PFSK-1 (cell line): ENCODE measurements around the gene PIK3AP1.
A peak's percentile ranks its signal among the peaks of the same experiment; 100 is the strongest.

Experiments used
- FOXP2 ChIP-seq: optimal IDR thresholded peaks from 2 replicates; pipeline ENCODE3; 2011; ENCODE audit warnings: borderline replicate concordance, control low read depth, inconsistent platforms; ENCODE audit not compliant: insufficient read depth; ENCODE audit errors: extremely low read length, extremely low read depth
- POLR2AphosphoS5 ChIP-seq: IDR thresholded peaks from 2 replicates; pipeline ENCODE4 v1.6.1; 2012; ENCODE audit warnings: low read depth, mild to moderate bottlenecking, control low read depth, low read length, moderate library complexity
- REST ChIP-seq, 2 experiments: IDR thresholded peaks; 2 replicates each; pipeline versions ENCODE4 v1.6.1 to v1.8.0; 2011 to 2012; ENCODE audit warnings: low read depth in 2 of 2, low read length in 2 of 2, control low read depth in 1 of 2, inconsistent platforms in 1 of 2, mild to moderate bottlenecking in 1 of 2, moderate library complexity in 1 of 2; ENCODE audit not compliant: insufficient read depth in 1 of 2
- SIN3A ChIP-seq: IDR thresholded peaks from 2 replicates; pipeline ENCODE4 v1.6.1; 2012; ENCODE audit warnings: mild to moderate bottlenecking, low read length, moderate library complexity, borderline replicate concordance; ENCODE audit not compliant: insufficient read depth
- TAF1 ChIP-seq: IDR thresholded peaks from 2 replicates; pipeline ENCODE4 v1.6.1; 2012; ENCODE audit warnings: low read length, control low read depth, borderline replicate concordance; ENCODE audit not compliant: insufficient read depth

PIK3AP1 gene

GRCh38 chr10:96588616-96589419 is 131.5 kb downstream of the PIK3AP1 start:
- TF ChIP-seq FOXP2 (no peak), TAF1 (no peak), REST (IDR thresholded peaks at IDR 0.05; ENCODE audit: insufficient read depth in 1 of 2, low read depth in 2 of 2, low read length in 2 of 2) (no peak), SIN3A (no peak), POLR2AphosphoS5 (no peak)

- no peak for TF ChIP-seq TAF1
Measured at GRCh38 chr10:96588060-96588554, 132.2 kb downstream of the PIK3AP1 start.

DNA sequence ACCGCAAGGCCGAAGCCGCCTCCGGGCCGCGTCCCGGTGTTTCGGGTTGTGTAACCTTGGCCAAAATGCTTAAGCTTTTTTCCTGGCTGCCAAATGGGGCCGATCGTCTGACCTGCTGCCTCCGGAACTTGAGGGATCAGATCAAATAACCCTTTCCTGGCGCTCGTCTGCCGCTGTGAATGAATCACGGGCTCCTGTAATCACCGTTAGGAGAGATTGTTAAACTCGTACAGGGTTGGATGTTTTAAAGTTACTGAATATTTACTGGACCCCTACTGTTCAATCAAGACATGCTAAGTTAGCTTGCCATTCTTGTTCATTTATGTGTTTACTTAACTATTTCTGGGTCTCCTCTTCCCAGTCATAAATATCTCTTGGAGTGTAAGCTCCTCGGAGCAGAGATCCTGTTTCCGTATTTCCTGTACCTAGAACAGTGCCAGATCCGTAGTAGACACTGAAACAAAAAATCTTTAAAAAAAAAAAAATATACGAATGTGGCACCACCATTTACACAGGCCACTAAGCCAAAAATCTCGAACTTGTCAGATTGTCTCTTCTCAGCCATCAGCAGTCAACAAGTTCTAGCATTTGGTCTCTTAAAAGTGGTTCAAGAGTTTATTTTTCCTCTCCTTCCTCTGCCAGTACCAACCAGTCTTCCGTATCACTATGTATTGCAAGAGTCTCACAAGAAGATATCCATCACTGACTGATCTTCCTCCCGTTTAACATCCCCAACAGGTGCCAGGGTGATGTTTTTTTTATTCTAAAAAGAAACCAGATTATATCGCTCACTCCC is 132.9 kb downstream of the PIK3AP1 start:
- 0 out of 2 replicates have a peak, but pooled peaks have one; percentile 4 for TF ChIP-seq POLR2AphosphoS5
- TF ChIP-seq FOXP2, result no peak
- TF ChIP-seq TAF1, result no peak

GRCh38 chr10:96586419-96587263 is 133.7 kb downstream of the PIK3AP1 start, which contains the start of gene TM9SF3:
TSS of gene TM9SF3 (minus strand) at chr10:96587012. CDS start at chr10:96586835, 177 bp downstream.
- TF ChIP-seq TAF1, result no peak; the same call in 1 of the 2 replicates
- TF ChIP-seq FOXP2, result peak; percentile 91

DNA sequence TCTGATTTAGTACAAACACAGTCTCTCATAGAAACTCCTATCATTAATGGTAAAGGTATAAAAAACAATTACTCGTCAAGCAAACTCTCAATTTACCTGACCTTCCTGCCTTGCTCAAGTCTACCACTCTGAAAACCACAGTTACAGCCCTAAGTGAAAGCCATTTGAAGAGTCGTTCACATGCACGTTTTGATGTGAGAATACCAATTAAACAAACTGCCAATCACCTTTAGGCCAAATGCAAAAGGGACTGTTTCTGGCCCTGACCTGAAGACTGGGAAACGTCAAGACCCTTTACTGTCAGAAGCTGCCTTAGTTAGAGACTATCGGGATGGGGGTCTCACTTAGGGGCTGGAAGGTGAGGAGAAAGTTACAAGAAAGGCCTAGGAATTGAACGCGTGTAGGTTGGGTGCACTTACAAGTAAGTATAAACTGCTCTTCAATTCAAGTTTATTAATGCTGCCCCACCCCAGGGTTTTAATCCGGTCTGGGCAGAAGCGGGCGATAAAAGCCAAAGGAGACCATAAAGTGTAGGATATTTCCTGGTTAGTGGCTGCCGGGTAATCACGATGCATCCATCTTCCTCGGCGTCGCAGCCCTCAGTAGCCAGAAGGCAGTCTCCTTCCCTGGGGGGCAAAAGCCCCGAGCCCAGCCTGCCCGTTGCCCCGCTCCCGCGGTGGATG is 134.4 kb downstream of the PIK3AP1 start:
- TF ChIP-seq FOXP2 (no peak), TAF1 (no peak), REST (IDR thresholded peaks at IDR 0.05; ENCODE audit: insufficient read depth in 1 of 2, low read depth in 2 of 2, low read length in 2 of 2) (no peak), SIN3A (no peak), POLR2AphosphoS5 (no peak)

GRCh38 chr10:96584474-96584873 is 135.8 kb downstream of the PIK3AP1 start:
- no peak for TF ChIP-seq POLR2AphosphoS5
- TF ChIP-seq SIN3A, result no peak
- no peak for TF ChIP-seq TAF1
- no peak for TF ChIP-seq REST (IDR thresholded peaks at IDR 0.05; ENCODE audit: insufficient read depth in 1 of 2, low read depth in 2 of 2, low read length in 2 of 2)
- TF ChIP-seq FOXP2, result no peak
